DOHH2 (cell line): ENCODE results near the gene EPHA5.

Source experiments
- H3F3A ChIP-seq: fragments of 200-600 bp; sonication (generic), shearing (Covaris generic); 2 replicates; pipeline ENCODE4 v1.6.0; 2016; ENCODE audit warnings: antibody characterized with exemption, mild to moderate bottlenecking; ENCODE audit not compliant: control insufficient read depth, insufficient read depth
- H3K27ac ChIP-seq: fragments of 200-600 bp; sonication (generic); 2 replicates; pipeline ENCODE4 v1.5.1; 2014; ENCODE audit warnings: low read depth, mild to moderate bottlenecking, low read length, moderate library complexity
- H3K27me3 ChIP-seq: fragments of 200-600 bp; sonication (generic); 2 replicates; pipeline ENCODE4 v1.6.1; 2014; ENCODE audit warnings: mild to moderate bottlenecking, low read length, mixed read lengths; ENCODE audit not compliant: control insufficient read depth
- H3K36me3 ChIP-seq: fragments of 200-600 bp; sonication (generic); 2 replicates; pipeline ENCODE4 v1.6.1; 2014; ENCODE audit warnings: mild to moderate bottlenecking, low read length, moderate library complexity, mixed read lengths; ENCODE audit not compliant: control insufficient read depth
- H3K4me1 ChIP-seq: fragments of 200-600 bp; sonication (generic); 2 replicates; pipeline ENCODE4 v1.6.1; 2014; ENCODE audit warnings: mild to moderate bottlenecking, low read length, mixed read lengths; ENCODE audit not compliant: control insufficient read depth
- H3K4me2 ChIP-seq: fragments of 200-600 bp; sonication (generic); 2 replicates; pipeline ENCODE4 v1.6.0; 2014; ENCODE audit warnings: mild to moderate bottlenecking, low read length, moderate library complexity
- H3K4me3 ChIP-seq: fragments of 200-600 bp; sonication (generic); 2 replicates; pipeline ENCODE4 v1.5.1; 2014; ENCODE audit warnings: mild to moderate bottlenecking, low read length, mixed read lengths
- H3K79me2 ChIP-seq: fragments of 200-600 bp; sonication (generic); 2 replicates; pipeline ENCODE4 v1.6.1; 2014; ENCODE audit warnings: mild to moderate bottlenecking, low read length, mixed read lengths; ENCODE audit not compliant: control insufficient read depth
- H3K9me2 ChIP-seq: fragments of 200-600 bp; sonication (generic); replicated peaks from 2 replicates; pipeline ENCODE4 v1.6.1; 2014; ENCODE audit warnings: mild to moderate bottlenecking, low read length, mixed read lengths; ENCODE audit not compliant: control insufficient read depth
- H3K9me3 ChIP-seq: fragments of 200-600 bp; sonication (generic); 2 replicates; pipeline ENCODE4 v1.6.1; 2014; ENCODE audit warnings: antibody characterized with exemption, low read length, mixed read lengths; ENCODE audit not compliant: control insufficient read depth, insufficient read depth
- H4K20me1 ChIP-seq: fragments of 200-600 bp; sonication (generic); 2 replicates; pipeline ENCODE4 v1.6.0; 2014; ENCODE audit warnings: low read depth, mild to moderate bottlenecking, antibody characterized with exemption, low read length, moderate library complexity; ENCODE audit not compliant: control insufficient read depth, insufficient read depth
- EZH2phosphoT487 ChIP-seq: fragments of 200-600 bp; sonication (generic); IDR thresholded peaks from 2 replicates; pipeline ENCODE4 v1.6.1; 2017; ENCODE audit warnings: borderline replicate concordance, mild to moderate bottlenecking, antibody characterized with exemption, low read length, moderate library complexity, mixed read lengths
- TF ChIP-seq, protein P1 (sequence below): fragments of 200-600 bp; sonication (generic); IDR thresholded peaks from one replicate; pipeline ENCODE4 v1.5.1; 2014; ENCODE audit warnings: antibody characterized with exemption, mild to moderate bottlenecking, low read depth, low read length; ENCODE audit not compliant: poor library complexity, severe bottlenecking

Gene EPHA5

DNA sequence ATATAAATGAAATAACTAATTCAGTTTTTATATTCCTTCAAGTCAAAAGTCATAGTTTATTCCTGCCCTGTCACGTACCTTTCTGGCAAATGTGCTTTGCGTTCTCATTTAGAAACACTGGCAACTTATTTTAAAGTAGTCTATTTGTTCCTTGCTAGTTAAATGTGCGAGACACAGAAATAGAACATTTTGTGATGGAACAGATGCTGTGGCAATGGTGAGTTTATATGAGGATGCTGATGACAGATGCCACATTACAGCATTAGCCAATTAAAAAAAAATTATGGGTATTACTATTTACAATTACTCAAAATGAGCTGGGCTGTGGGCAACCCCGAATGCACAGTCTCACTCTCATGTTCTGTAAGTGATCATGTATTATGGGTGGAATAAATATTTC lies 26.1 kb upstream of the EPHA5 start:
- Histone ChIP-seq H3K27me3 (no peaks in the 10 kb centered on the region), H3K9me3 (no peaks in the 10 kb centered on the region), H3K36me3 (no peaks in the 10 kb centered on the region), H3K9me2 (no peaks in the 10 kb centered on the region), H3F3A (no peaks in the 10 kb centered on the region), H3K79me2 (no peaks in the 10 kb centered on the region), H3K4me2 (no peak overlapping the region), H3K4me1 (no peaks in the 10 kb centered on the region), H3K4me3 (no peak overlapping the region), H4K20me1 (no peaks in the 10 kb centered on the region), H3K27ac (no peak overlapping the region)
- TF ChIP-seq, protein P1, sequence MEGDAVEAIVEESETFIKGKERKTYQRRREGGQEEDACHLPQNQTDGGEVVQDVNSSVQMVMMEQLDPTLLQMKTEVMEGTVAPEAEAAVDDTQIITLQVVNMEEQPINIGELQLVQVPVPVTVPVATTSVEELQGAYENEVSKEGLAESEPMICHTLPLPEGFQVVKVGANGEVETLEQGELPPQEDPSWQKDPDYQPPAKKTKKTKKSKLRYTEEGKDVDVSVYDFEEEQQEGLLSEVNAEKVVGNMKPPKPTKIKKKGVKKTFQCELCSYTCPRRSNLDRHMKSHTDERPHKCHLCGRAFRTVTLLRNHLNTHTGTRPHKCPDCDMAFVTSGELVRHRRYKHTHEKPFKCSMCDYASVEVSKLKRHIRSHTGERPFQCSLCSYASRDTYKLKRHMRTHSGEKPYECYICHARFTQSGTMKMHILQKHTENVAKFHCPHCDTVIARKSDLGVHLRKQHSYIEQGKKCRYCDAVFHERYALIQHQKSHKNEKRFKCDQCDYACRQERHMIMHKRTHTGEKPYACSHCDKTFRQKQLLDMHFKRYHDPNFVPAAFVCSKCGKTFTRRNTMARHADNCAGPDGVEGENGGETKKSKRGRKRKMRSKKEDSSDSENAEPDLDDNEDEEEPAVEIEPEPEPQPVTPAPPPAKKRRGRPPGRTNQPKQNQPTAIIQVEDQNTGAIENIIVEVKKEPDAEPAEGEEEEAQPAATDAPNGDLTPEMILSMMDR, result no peak
- TF ChIP-seq EZH2phosphoT487, result no peak

DNA sequence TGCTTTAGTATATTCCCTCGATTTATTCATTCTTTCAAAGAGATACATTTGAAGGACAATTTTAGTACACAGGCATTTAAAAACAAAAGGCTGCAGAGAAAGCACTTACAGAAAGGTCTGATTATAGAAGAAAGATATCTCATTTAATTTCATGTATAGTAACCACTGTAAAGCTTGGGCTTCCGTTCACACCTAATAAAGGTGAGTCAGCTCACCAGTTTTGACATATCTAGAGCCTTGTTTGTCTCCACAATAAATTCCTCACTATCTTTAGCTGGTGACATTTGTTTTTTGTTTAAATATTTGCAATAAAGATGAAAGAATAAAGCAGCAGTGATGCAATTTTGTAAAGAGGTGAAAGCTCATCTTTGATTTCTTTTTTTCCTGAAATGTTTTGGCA lies 1.1 kb upstream of the EPHA5 start:
- Histone ChIP-seq H3K4me3 (no peak overlapping the region), H3K4me2 (no peak overlapping the region)

DNA sequence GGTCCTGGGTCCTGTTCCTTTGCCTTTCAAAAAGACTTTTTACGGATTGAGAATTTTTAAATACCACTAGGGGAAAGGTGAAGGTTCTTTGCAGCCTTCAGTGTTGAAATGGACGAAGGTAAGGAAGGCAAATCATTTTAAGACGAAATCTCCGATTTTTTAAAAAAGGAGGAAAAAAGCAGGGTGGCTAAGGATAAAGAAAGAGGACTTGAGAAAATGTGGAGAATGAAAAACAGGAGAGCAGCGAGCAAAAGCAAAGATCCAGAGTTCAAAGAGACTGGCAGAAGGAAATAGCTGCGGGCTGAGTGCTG lies 314 bp downstream of the EPHA5 start:
- no peaks in the 10 kb centered on the region; the same call in 1 of the 2 replicates for H3K9me3 ChIP-seq
- no peak overlapping the region for H3K4me3 ChIP-seq
- H3K79me2 ChIP-seq, result no peaks in the 10 kb centered on the region
- no peaks in the 10 kb centered on the region for H4K20me1 ChIP-seq
- no peaks in the 10 kb centered on the region for H3K27me3 ChIP-seq
- H3K4me1 ChIP-seq, result no peaks in the 10 kb centered on the region
- no peak overlapping the region for H3K4me2 ChIP-seq
- H3K36me3 ChIP-seq, result no peaks in the 10 kb centered on the region
- H3K9me2 ChIP-seq, result no peaks in the 10 kb centered on the region
- TF ChIP-seq, protein P1, result no peak
- no peak for TF ChIP-seq EZH2phosphoT487
- H3K27ac ChIP-seq, result no peak overlapping the region
- no peaks in the 10 kb centered on the region for H3F3A ChIP-seq

More for the DNA sequence above, 1.1 kb upstream of the EPHA5 start:
- Histone ChIP-seq H3K9me3 (no peaks in the 10 kb centered on the region; the same call in 1 of the 2 replicates), H3K27ac (no peak overlapping the region), H3K27me3 (no peaks in the 10 kb centered on the region), H4K20me1 (no peaks in the 10 kb centered on the region), H3F3A (no peaks in the 10 kb centered on the region), H3K4me1 (no peaks in the 10 kb centered on the region), H3K9me2 (no peaks in the 10 kb centered on the region), H3K36me3 (no peaks in the 10 kb centered on the region), H3K79me2 (no peaks in the 10 kb centered on the region)
- TF ChIP-seq, protein P1, result no peak
- TF ChIP-seq EZH2phosphoT487, result no peak
